H1 (cell line): ENCODE results near the gene ARMS2. TPM values are rescaled to one million over a fixed set of nuclear protein-coding genes. Genes with fewer than 3 reads are reported as not detected.

ENCODE experiments used
- CTCF ChIA-PET: fragments of 300-600 bp; sonication (Branson Sonifier 250); formaldehyde crosslinking; loops from one replicate; lab custom pipeline; 2021; ENCODE audit not compliant: partially characterized antibody; lab: Charles Lee
- POLR2A ChIA-PET: fragments of 300-600 bp; sonication (Branson Sonifier 250); formaldehyde crosslinking; loops from one replicate; lab custom pipeline; 2021; ENCODE audit warnings: inconsistent platforms; ENCODE audit not compliant: partially characterized antibody; lab: Charles Lee
- DNase-seq, 2 experiments: peaks; one replicate each; pipeline versions ENCODE4 v3.0.0 to v3.0.0-alpha.2; 2010 to 2022; ENCODE audit warnings: low spot score in 2 of 2, low read depth in 1 of 2, mixed read lengths in 1 of 2
- FAIRE-seq: peaks from 2 replicates; lab custom pipeline; 2011; peaks lifted over from hg19 to GRCh38; lab: Jason Lieb, UNC
- H2AFZ ChIP-seq: 2 replicates; pipeline ENCODE4 v1.8.1; 2012; ENCODE audit warnings: low read length, inconsistent platforms
- H2AK5ac ChIP-seq: 2 replicates; pipeline ENCODE4 v1.6.1; 2013; ENCODE audit warnings: low read depth, low read length
- H2BK120ac ChIP-seq: replicated peaks from 2 replicates; pipeline ENCODE3; 2013; ENCODE audit warnings: low read depth, low read length, inconsistent platforms
- H2BK12ac ChIP-seq: 2 replicates; pipeline ENCODE4 v1.6.1; 2013; ENCODE audit warnings: low read depth, low read length
- H2BK15ac ChIP-seq: 2 replicates; pipeline ENCODE4 v1.6.1; 2013; ENCODE audit warnings: low read length
- H2BK20ac ChIP-seq: 2 replicates; pipeline ENCODE4 v1.6.1; 2013; ENCODE audit warnings: low read length
- H2BK5ac ChIP-seq: 2 replicates; pipeline ENCODE4 v1.6.1; 2013; ENCODE audit warnings: low read depth, low read length
- H3K14ac ChIP-seq: 2 replicates; pipeline ENCODE4 v1.6.1; 2013; ENCODE audit warnings: inconsistent platforms; ENCODE audit not compliant: insufficient read length
- H3K18ac ChIP-seq: 2 replicates; pipeline ENCODE4 v1.6.1; 2013; ENCODE audit warnings: low read length; ENCODE audit errors: extremely low read depth
- H3K23ac ChIP-seq: 2 replicates; pipeline ENCODE4 v1.6.1; 2013; ENCODE audit warnings: inconsistent platforms; ENCODE audit not compliant: insufficient read length
- H3K23me2 ChIP-seq: 2 replicates; pipeline ENCODE4 v1.6.1; 2013; ENCODE audit warnings: low read depth, low read length
- H3K27ac ChIP-seq: 2 replicates; pipeline ENCODE4 v1.6.1; 2011; ENCODE audit warnings: low read depth, low read length, inconsistent platforms
- H3K27me3 ChIP-seq, 4 experiments: replicated peaks in 1 of 4; 1 replicate in 1 of 4; 2 replicates in 3 of 4; pipeline versions ENCODE4 v1.6.1 to v1.8.1; 2011 to 2013; ENCODE audit warnings: low read length in 3 of 4, mild to moderate bottlenecking in 3 of 4, inconsistent platforms in 2 of 4, mixed read lengths in 2 of 4, moderate library complexity in 1 of 4; ENCODE audit not compliant: control insufficient read depth in 3 of 4, insufficient read depth in 3 of 4; ENCODE audit errors: extremely low read depth in 1 of 4
- H3K36me3 ChIP-seq, 4 experiments: 2 replicates each; pipeline versions ENCODE4 v1.6.1 to v1.8.1; 2011 to 2013; ENCODE audit warnings: mild to moderate bottlenecking in 4 of 4, low read length in 3 of 4, moderate library complexity in 2 of 4, control low read depth in 1 of 4, inconsistent platforms in 1 of 4; ENCODE audit not compliant: insufficient read depth in 4 of 4, control insufficient read depth in 2 of 4
- H3K4ac ChIP-seq: replicated peaks from 2 replicates; pipeline ENCODE3; 2013; ENCODE audit warnings: low read length, low read depth, mixed read lengths, inconsistent platforms; ENCODE audit not compliant: insufficient read length
- H3K4me1 ChIP-seq, 4 experiments: replicated peaks in 1 of 4; 1 replicate in 1 of 4; 2 replicates in 3 of 4; pipeline versions ENCODE4 v1.6.1 to v1.8.1; 2011 to 2013; ENCODE audit warnings: low read length in 3 of 4, inconsistent platforms in 2 of 4, mixed read lengths in 1 of 4; ENCODE audit not compliant: insufficient read depth in 4 of 4, control insufficient read depth in 3 of 4
- H3K4me2 ChIP-seq, 2 experiments: 2 replicates each; pipeline versions ENCODE4 v1.6.1 to v1.8.1; 2011 to 2013; ENCODE audit warnings: low read depth in 2 of 2, low read length in 2 of 2, control low read depth in 1 of 2, inconsistent platforms in 1 of 2, mild to moderate bottlenecking in 1 of 2; ENCODE audit not compliant: insufficient read depth in 1 of 2
- H3K4me3 ChIP-seq, 4 experiments: fragments of 200-600, 300-600 bp in 1 of 4; sonication (generic), shearing (Covaris generic), sonication (Bioruptor Twin) in 1 of 4; 2 replicates each; pipeline versions ENCODE4 v1.5.1 to v1.8.1; 2011 to 2016; ENCODE audit warnings: low read length in 4 of 4, low read depth in 3 of 4, control low read depth in 2 of 4, inconsistent platforms in 2 of 4, mild to moderate bottlenecking in 2 of 4, mixed read lengths in 1 of 4, moderate library complexity in 1 of 4; ENCODE audit not compliant: insufficient read depth in 2 of 4; ENCODE audit errors: extremely low read depth in 1 of 4
- H3K56ac ChIP-seq: replicated peaks from 2 replicates; pipeline ENCODE3; 2013; ENCODE audit warnings: low read depth, mild to moderate bottlenecking, mixed read lengths, low read length, inconsistent platforms; ENCODE audit not compliant: insufficient read length
- H3K79me1 ChIP-seq: 2 replicates; pipeline ENCODE4 v1.6.1; 2013; ENCODE audit warnings: low read depth, low read length, control low read depth
- H3K79me2 ChIP-seq, 2 experiments: 2 replicates each; pipeline versions ENCODE4 v1.6.1 to v1.8.1; 2012 to 2013; ENCODE audit warnings: low read length in 2 of 2, mild to moderate bottlenecking in 2 of 2, inconsistent platforms in 1 of 2; ENCODE audit not compliant: insufficient read depth in 2 of 2, control insufficient read depth in 1 of 2
- H3K9ac ChIP-seq, 4 experiments: replicated peaks in 1 of 4; 1 replicate in 1 of 4; 2 replicates in 3 of 4; pipeline versions ENCODE4 v1.6.1 to v1.8.1; 2011 to 2013; ENCODE audit warnings: low read depth in 3 of 4, low read length in 3 of 4, control low read depth in 2 of 4, mild to moderate bottlenecking in 2 of 4, moderate library complexity in 2 of 4, inconsistent platforms in 1 of 4; ENCODE audit errors: extremely low read depth in 1 of 4
- H3K9me3 ChIP-seq, 2 experiments: 2 replicates each; pipeline versions ENCODE4 v1.6.1 to v1.8.1; 2012 to 2013; ENCODE audit warnings: mild to moderate bottlenecking in 2 of 2, moderate library complexity in 2 of 2, control low read depth in 1 of 2, inconsistent platforms in 1 of 2, low read depth in 1 of 2, low read length in 1 of 2, mixed read lengths in 1 of 2; ENCODE audit not compliant: insufficient read depth in 2 of 2
- H4K20me1 ChIP-seq, 2 experiments: replicated peaks in 1 of 2; 2 replicates each; pipeline versions ENCODE3 to v1.8.1; 2011 to 2013; ENCODE audit warnings: inconsistent platforms in 2 of 2, low read length in 2 of 2, mild to moderate bottlenecking in 1 of 2; ENCODE audit not compliant: insufficient read depth in 2 of 2, control insufficient read depth in 1 of 2
- H4K5ac ChIP-seq: 2 replicates; pipeline ENCODE4 v1.6.1; 2013; ENCODE audit warnings: low read length, low read depth, mixed read lengths, inconsistent platforms; ENCODE audit not compliant: insufficient read length
- H4K8ac ChIP-seq: 2 replicates; pipeline ENCODE4 v1.8.0; 2013; ENCODE audit warnings: mild to moderate bottlenecking, moderate library complexity, low read length, inconsistent platforms; ENCODE audit not compliant: insufficient read depth; ENCODE audit errors: extremely low read depth
- H4K91ac ChIP-seq: replicated peaks from 2 replicates; pipeline ENCODE3; 2013; ENCODE audit warnings: low read length, mixed read lengths, inconsistent platforms; ENCODE audit not compliant: insufficient read length
- SIRT6 ChIP-seq: IDR thresholded peaks from one replicate; pipeline ENCODE4 v1.7.1; 2012; ENCODE audit warnings: low read length, inconsistent platforms
- WGBS, 2 experiments: shearing (Covaris generic) in 1 of 2; methylation state at CpG; one replicate each; pipeline versions ENCODE4 v1.1.6 to v1.1.7; 2013 to 2015; ENCODE audit warnings: low lambda C conversion rate in 2 of 2, mixed read lengths in 2 of 2, inconsistent platforms in 1 of 2, low coverage in 1 of 2, missing lambda C conversion rate in 1 of 2; ENCODE audit not compliant: insufficient replicate concordance in 2 of 2, insufficient coverage in 1 of 2, insufficient read length in 1 of 2; ENCODE audit errors: extremely low coverage in 1 of 2, missing lambda C conversion rate in 1 of 2; 5-methylcytosine and 5-hydroxymethylcytosine counted together
- polyA plus RNA-seq, 7 experiments: library from polyadenylated mRNA; depleted of rRNA in 3 of 7; stranded (reverse) in 5 of 7; unstranded in 2 of 7; fragments of >200 nt in 5 of 7; fragments of 200-250 nt in 2 of 7; gene quantifications; 1 replicate in 5 of 7; 2 replicates in 1 of 7; 4 replicates in 1 of 7; pipeline versions ENCODE4 v1.2.1 to v1.2.3, GENCODE V29; 2011 to 2013; ENCODE audit warnings: missing spikeins in 2 of 7, mixed read lengths in 2 of 7
- total RNA-seq: library from RNA; stranded (reverse); fragmentation: NEBNext Ultra II Directional; extraction: Animal tissue kit (Norgen Biotek cat#: 25700); gene quantifications from 2 replicates; pipeline ENCODE4 v1.2.1, GENCODE V29; 2021

ARMS2 gene
- total and polyA plus RNA-seq, 2 of the 8 experiments (the other 6 are each of a cell fraction or from before 2014, with no cell fraction given) = not detected

- Histone ChIP-seq H3K23ac (no peak overlapping the region), H4K5ac (no peak overlapping the region), H3K9ac (no peak overlapping the region), H4K91ac (no peak overlapping the region), H3K36me3 (no peaks in the 10 kb centered on the region), H2AFZ (no peak overlapping the region), H2BK15ac (no peak overlapping the region), H2AK5ac (no peak overlapping the region), H3K4ac (no peak overlapping the region), H3K79me2 (no peaks in the 10 kb centered on the region), H2BK120ac (no peak overlapping the region), H3K14ac (no peak overlapping the region), H2BK5ac (no peak overlapping the region), H3K9me3 (0 out of 4 replicates have a peak, but pooled peaks cover 0 to 2% of the 10 kb centered on the region in 2 experiments), H2BK12ac (no peak overlapping the region)
- ChIA-PET CTCF (interaction anchor here (1.0 to 1.7 kb wide), 4 partner anchors 20 to 195 kb away, joined by 3 to 4 read pairs (median 4); no protein-coding TSS in a partner anchor), POLR2A (no interaction called here)
- WGBS, 2 experiments = 95% methylated on average over 3 of the region's 3 CpGs; no CpG with 5 or more reads in 1 of the 2 experiments
- DNase-seq = no peak
- no peak for TF ChIP-seq SIRT6
- TF ChIP-seq, all 59 proteins: peak for 0
- no peak for FAIRE-seq
- peaks cover 0 to 2% (median 0%) of the 10 kb centered on the region in 4 experiments; a peak in 1 of 7 replicates for H3K4me1 ChIP-seq
- H3K4me3 ChIP-seq = no peak overlapping the region
- no peak overlapping the region for H4K8ac ChIP-seq
- no peaks in the 10 kb centered on the region for H3K79me1 ChIP-seq
- H4K20me1 ChIP-seq = no peaks in the 10 kb centered on the region
- no peak overlapping the region for H3K56ac ChIP-seq
- no peak overlapping the region for H2BK20ac ChIP-seq
- H3K4me2 ChIP-seq = no peak overlapping the region
- H3K27me3 ChIP-seq = peaks cover 0 to 4% (median 1%) of the 10 kb centered on the region in 4 experiments; a peak in 4 of 7 replicates
- H3K27ac ChIP-seq = no peak overlapping the region
- H3K23me2 ChIP-seq = no peaks in the 10 kb centered on the region
- no peak overlapping the region for H3K18ac ChIP-seq
These were observed 382 bp upstream of the ARMS2 start for GRCh38 chr10:122454071-122454470.
